Activated naive CD8-positive, alpha-beta T cell treated with anti-CD3 and anti-CD28 coated beads, Interleukin-2, amount 50 U/mL, for 24 hours (primary cell): ENCODE data around the gene MAD1L1.
"Not testable (repeated sequence)": the region's sequence is repeated elsewhere in the genome, so short reads cannot be mapped to it uniquely, and the experiment has no call there.

ENCODE experiments used
- ATAC-seq: fragments of 150-1000 bp; cut with Tn5 transposase; one replicate; pipeline ENCODE4 v1.10.0; 2021
- DNase-seq: peaks from one replicate; pipeline ENCODE4 v3.0.0; 2021
- H3K27ac Mint-ChIP-seq: one replicate; pipeline ENCODE4 v1.8.0; 2021; ENCODE audit warnings: mild to moderate bottlenecking, mixed read lengths
- H3K27me3 Mint-ChIP-seq: one replicate; pipeline ENCODE4 v1.8.0; 2021; ENCODE audit warnings: mixed read lengths
- H3K36me3 Mint-ChIP-seq: one replicate; pipeline ENCODE4 v1.8.0; 2021; ENCODE audit warnings: low read depth, mixed read lengths
- H3K4me1 Mint-ChIP-seq: one replicate; pipeline ENCODE4 v1.8.0; 2021; ENCODE audit warnings: mixed read lengths
- H3K4me3 Mint-ChIP-seq: one replicate; pipeline ENCODE4 v1.8.0; 2021; ENCODE audit warnings: mild to moderate bottlenecking, moderate library complexity, mixed read lengths
- H3K9me3 Mint-ChIP-seq: one replicate; pipeline ENCODE4 v1.8.0; 2021; ENCODE audit warnings: mixed read lengths

Gene MAD1L1

GRCh38 chr7:1934756-1935155, 298.0 kb downstream of the MAD1L1 start:
- H3K4me3 Mint-ChIP-seq: no peak overlapping the region
- H3K9me3 Mint-ChIP-seq: no peaks in the 10 kb centered on the region
- no peak overlapping the region for H3K27ac Mint-ChIP-seq
- DNase-seq (no peak), ATAC-seq (no peak)
- H3K27me3 Mint-ChIP-seq: no peaks in the 10 kb centered on the region
- H3K4me1 Mint-ChIP-seq: peaks cover 21% of the 10 kb centered on the region
- H3K36me3 Mint-ChIP-seq: peaks cover 18% of the 10 kb centered on the region

GRCh38 chr7:1934017-1934416, 298.7 kb downstream of the MAD1L1 start:
- DNase-seq: no peak
- ATAC-seq: no peak
- Mint-ChIP-seq H3K36me3 (peaks cover 18% of the 10 kb centered on the region), H3K9me3 (no peaks in the 10 kb centered on the region), H3K4me3 (no peak overlapping the region), H3K4me1 (peaks cover 14% of the 10 kb centered on the region), H3K27me3 (no peaks in the 10 kb centered on the region), H3K27ac (no peak overlapping the region)

- no peak overlapping the region for H3K4me3 Mint-ChIP-seq
- no peaks in the 10 kb centered on the region for H3K9me3 Mint-ChIP-seq
- DNase-seq: no peak
- H3K27ac Mint-ChIP-seq: no peak overlapping the region
- H3K4me1 Mint-ChIP-seq: peaks cover 8% of the 10 kb centered on the region
- H3K36me3 Mint-ChIP-seq: peaks cover 16% of the 10 kb centered on the region
- H3K27me3 Mint-ChIP-seq: peaks cover 1% of the 10 kb centered on the region
- ATAC-seq: no peak
Observed at GRCh38 chr7:1933066-1933750, 299.5 kb downstream of the MAD1L1 start.

GRCh38 chr7:1931951-1932270, 300.8 kb downstream of the MAD1L1 start:
- Mint-ChIP-seq H3K9me3 (no peaks in the 10 kb centered on the region), H3K27ac (no peak overlapping the region), H3K4me3 (no peak overlapping the region), H3K4me1 (peaks cover 13% of the 10 kb centered on the region), H3K36me3 (peaks cover 15% of the 10 kb centered on the region), H3K27me3 (peaks cover 9% of the 10 kb centered on the region)
- DNase-seq (no peak), ATAC-seq (no peak)

GRCh38 chr7:1931256-1931950, 301.3 kb downstream of the MAD1L1 start:
- Mint-ChIP-seq H3K4me1 (peaks cover 18% of the 10 kb centered on the region), H3K9me3 (no peaks in the 10 kb centered on the region), H3K27ac (peak overlapping the region; percentile 54), H3K4me3 (no peak overlapping the region), H3K36me3 (peaks cover 15% of the 10 kb centered on the region), H3K27me3 (peaks cover 12% of the 10 kb centered on the region)
- no peak for DNase-seq
- ATAC-seq: no peak

GRCh38 chr7:1930381-1931065, 302.2 kb downstream of the MAD1L1 start:
- Mint-ChIP-seq H3K9me3 (no peaks in the 10 kb centered on the region), H3K4me1 (peaks cover 25% of the 10 kb centered on the region), H3K27ac (no peak overlapping the region), H3K4me3 (no peak overlapping the region), H3K36me3 (peaks cover 10% of the 10 kb centered on the region), H3K27me3 (peaks cover 14% of the 10 kb centered on the region)
- ATAC-seq (no peak), DNase-seq (no peak)

GRCh38 chr7:1929349-1929925, 303.3 kb downstream of the MAD1L1 start:
- not testable (repeated sequence) for H3K4me3 Mint-ChIP-seq, H3K27ac Mint-ChIP-seq, H3K36me3 Mint-ChIP-seq, DNase-seq, ATAC-seq, H3K9me3 Mint-ChIP-seq
- Mint-ChIP-seq H3K4me1 (peaks cover 36% of the 10 kb centered on the region), H3K27me3 (peaks cover 14% of the 10 kb centered on the region)

GRCh38 chr7:1928645-1929348, 303.9 kb downstream of the MAD1L1 start:
- H3K36me3 Mint-ChIP-seq: peaks cover 10% of the 10 kb centered on the region
- no peak overlapping the region for H3K4me3 Mint-ChIP-seq
- no peak overlapping the region for H3K27ac Mint-ChIP-seq
- H3K9me3 Mint-ChIP-seq: no peaks in the 10 kb centered on the region
- ATAC-seq (no peak), DNase-seq (no peak)
- H3K27me3 Mint-ChIP-seq: peaks cover 14% of the 10 kb centered on the region
- peaks cover 42% of the 10 kb centered on the region for H3K4me1 Mint-ChIP-seq

- Mint-ChIP-seq H3K27me3 (peaks cover 14% of the 10 kb centered on the region), H3K27ac (no peak overlapping the region), H3K4me3 (no peak overlapping the region), H3K9me3 (no peaks in the 10 kb centered on the region), H3K36me3 (peaks cover 10% of the 10 kb centered on the region), H3K4me1 (peaks cover 49% of the 10 kb centered on the region)
- ATAC-seq: no peak
- DNase-seq: no peak
Observed at GRCh38 chr7:1927937-1928644, 304.7 kb downstream of the MAD1L1 start.

- no peaks in the 10 kb centered on the region for H3K9me3 Mint-ChIP-seq
- H3K4me3 Mint-ChIP-seq: no peak overlapping the region
- peaks cover 60% of the 10 kb centered on the region for H3K4me1 Mint-ChIP-seq
- no peak overlapping the region for H3K27ac Mint-ChIP-seq
- ATAC-seq (no peak), DNase-seq (no peak)
- peaks cover 12% of the 10 kb centered on the region for H3K36me3 Mint-ChIP-seq
- H3K27me3 Mint-ChIP-seq: peaks cover 14% of the 10 kb centered on the region
Observed at GRCh38 chr7:1926908-1927306, 305.8 kb downstream of the MAD1L1 start.

GRCh38 chr7:1925973-1926907, 306.5 kb downstream of the MAD1L1 start:
- Mint-ChIP-seq H3K9me3 (no peaks in the 10 kb centered on the region), H3K4me1 (peaks cover 66% of the 10 kb centered on the region), H3K4me3 (peak overlapping the region; percentile 32), H3K27me3 (peaks cover 14% of the 10 kb centered on the region), H3K27ac (peak overlapping the region; percentile 5), H3K36me3 (peaks cover 9% of the 10 kb centered on the region)
- ATAC-seq (peak; percentile 60), DNase-seq (no peak)

GRCh38 chr7:1925349-1925748, 307.4 kb downstream of the MAD1L1 start:
- Mint-ChIP-seq H3K4me3 (peak overlapping the region; percentile 32), H3K27me3 (peaks cover 14% of the 10 kb centered on the region), H3K4me1 (peaks cover 74% of the 10 kb centered on the region), H3K9me3 (no peaks in the 10 kb centered on the region), H3K27ac (peak overlapping the region; percentile 5), H3K36me3 (peaks cover 9% of the 10 kb centered on the region)
- DNase-seq (no peak), ATAC-seq (no peak)

GRCh38 chr7:1924258-1924817, 308.4 kb downstream of the MAD1L1 start:
- Mint-ChIP-seq H3K27me3 (peaks cover 14% of the 10 kb centered on the region), H3K27ac (peak overlapping the region; percentile 69)

More at GRCh38 chr7:1924258-1924817, 308.4 kb downstream of the MAD1L1 start:
- Mint-ChIP-seq H3K4me3 (peak overlapping the region; percentile 2), H3K36me3 (peaks cover 11% of the 10 kb centered on the region), H3K9me3 (no peaks in the 10 kb centered on the region), H3K4me1 (peaks cover 85% of the 10 kb centered on the region)
- ATAC-seq: peak; percentile 58
- no peak for DNase-seq
